GM23338 (cell line): Measurements from ENCODE around the gene SLC35G2. TPM values are rescaled to one million over a fixed set of nuclear protein-coding genes. Genes with fewer than 3 reads are reported as not detected.
A peak's percentile ranks its signal among the peaks of the same experiment; 100 is the strongest.

Source experiments
- ATAC-seq: fragments of 200-7000 bp; cut with Tn5 transposase; 3 replicates; pipeline ENCODE4 v1.9.1; 2020
- DNase-seq: peaks from one replicate; pipeline ENCODE4 v3.0.0-alpha.2; 2015; ENCODE audit warnings: low spot score
- H2AFZ ChIP-seq: fragments of 200-600 bp; sonication (generic); 2 replicates; pipeline ENCODE4 v1.8.0; 2016; ENCODE audit warnings: antibody characterized with exemption, mild to moderate bottlenecking, moderate library complexity
- H3F3A ChIP-seq: fragments of 200-600 bp; sonication (generic); replicated peaks from 2 replicates; pipeline ENCODE4 v1.8.0; 2017; ENCODE audit warnings: antibody characterized with exemption, mixed run types, low read depth
- H3K27ac ChIP-seq: fragments of 200-600 bp; sonication (generic); 2 replicates; pipeline ENCODE4 v1.6.1; 2016; ENCODE audit warnings: low read depth
- H3K27me3 ChIP-seq: fragments of 200-600 bp; sonication (generic); 2 replicates; pipeline ENCODE4 v1.8.0; 2016; ENCODE audit warnings: mild to moderate bottlenecking, mixed run types, moderate library complexity; ENCODE audit not compliant: insufficient read depth
- H3K36me3 ChIP-seq: fragments of 200-600 bp; sonication (generic); 2 replicates; pipeline ENCODE4 v1.8.0; 2016; ENCODE audit warnings: mild to moderate bottlenecking; ENCODE audit not compliant: insufficient read depth
- H3K4me1 ChIP-seq: fragments of 200-600 bp; sonication (generic); 2 replicates; pipeline ENCODE4 v1.8.0; 2016; ENCODE audit warnings: mild to moderate bottlenecking, moderate library complexity; ENCODE audit not compliant: insufficient read depth
- H3K4me2 ChIP-seq: fragments of 200-600 bp; sonication (generic); 2 replicates; pipeline ENCODE4 v1.7.1; 2017; ENCODE audit warnings: mixed run types
- H3K4me3 ChIP-seq: fragments of 200-600 bp; sonication (generic); 2 replicates; pipeline ENCODE4 v1.6.1; 2016; ENCODE audit warnings: mixed run types
- H3K79me2 ChIP-seq: fragments of 200-600 bp; sonication (generic); replicated peaks from 2 replicates; pipeline ENCODE4 v1.8.0; 2017; ENCODE audit warnings: mild to moderate bottlenecking; ENCODE audit not compliant: insufficient read depth
- H3K9me2 ChIP-seq: fragments of 200-600 bp; sonication (generic); 2 replicates; pipeline ENCODE4 v1.8.0; 2017; ENCODE audit not compliant: insufficient read depth
- H4K20me1 ChIP-seq: fragments of 200-600 bp; sonication (generic); replicated peaks from 2 replicates; pipeline ENCODE4 v1.8.0; 2017; ENCODE audit warnings: mild to moderate bottlenecking; ENCODE audit not compliant: insufficient read depth
- H3K27ac Mint-ChIP-seq: 2 replicates; pipeline ENCODE4 v1.8.0; 2020; ENCODE audit warnings: inconsistent platforms, mild to moderate bottlenecking, moderate library complexity, mixed read lengths
- H3K27me3 Mint-ChIP-seq: 3 replicates; pipeline ENCODE4 v1.8.0; 2022; ENCODE audit warnings: low read depth, mild to moderate bottlenecking, moderate library complexity, mixed read lengths, inconsistent platforms; ENCODE audit not compliant: insufficient read depth, poor library complexity
- H3K36me3 Mint-ChIP-seq: 3 replicates; pipeline ENCODE4 v1.8.0; 2021; ENCODE audit warnings: low read depth, mild to moderate bottlenecking, inconsistent platforms, moderate library complexity, mixed read lengths
- H3K4me1 Mint-ChIP-seq: 3 replicates; pipeline ENCODE4 v1.8.0; 2020; ENCODE audit warnings: mild to moderate bottlenecking, inconsistent platforms, mixed read lengths
- H3K4me3 Mint-ChIP-seq: 3 replicates; pipeline ENCODE4 v1.8.0; 2021; ENCODE audit warnings: moderate library complexity, mild to moderate bottlenecking, inconsistent platforms, mixed read lengths
- H3K9me3 Mint-ChIP-seq: 3 replicates; pipeline ENCODE4 v1.8.0; 2020; ENCODE audit warnings: moderate library complexity, mild to moderate bottlenecking, inconsistent platforms, mixed read lengths
- CREB1 ChIP-seq: fragments of 250-450 bp; sonication (Bioruptor Pico); IDR thresholded peaks from 2 replicates; pipeline ENCODE4 v1.5.0; 2020; ENCODE audit warnings: low read depth, mild to moderate bottlenecking, moderate library complexity
- CTCF ChIP-seq, 2 experiments: fragments of 200-600 bp in 1 of 2; sonication (generic) in 1 of 2; conservative IDR thresholded peaks; 2 replicates each; pipeline versions ENCODE4 v1.5.1 to v1.6.1; 2016 to 2017; ENCODE audit warnings: antibody characterized with exemption in 2 of 2, low read depth in 2 of 2, mild to moderate bottlenecking in 2 of 2, moderate library complexity in 1 of 2
- EZH2 ChIP-seq: fragments of 200-600 bp; sonication (generic); IDR thresholded peaks from one replicate; pipeline ENCODE4 v1.8.0; 2017; ENCODE audit warnings: antibody characterized with exemption, mild to moderate bottlenecking, low read depth; ENCODE audit not compliant: unreplicated experiment
- POLR2AphosphoS5 ChIP-seq: IDR thresholded peaks from 2 replicates; pipeline ENCODE4 v1.6.1; 2016; ENCODE audit warnings: antibody characterized with exemption, low read depth
- REST ChIP-seq: IDR thresholded peaks from one replicate; pipeline ENCODE4 v1.6.1; 2018; ENCODE audit warnings: antibody characterized with exemption; ENCODE audit not compliant: unreplicated experiment
- STAT1 ChIP-seq: IDR thresholded peaks from one replicate; pipeline ENCODE4 v1.6.1; 2016; ENCODE audit warnings: antibody characterized with exemption; ENCODE audit not compliant: unreplicated experiment
- ZNF462 ChIP-seq: fragments of 250-450 bp; sonication (Bioruptor Pico); IDR thresholded peaks from 2 replicates; pipeline ENCODE4 v1.5.0; 2020; ENCODE audit warnings: mild to moderate bottlenecking, moderate library complexity
- polyA plus RNA-seq: library from polyadenylated mRNA; unstranded; fragments of >200 nt; fragmentation: Nextera tagmentation; extraction: Ambion mirVana; gene quantifications from 2 replicates; pipeline ENCODE4 v1.2.1, GENCODE V29; 2016
- total RNA-seq: library from RNA; depleted of rRNA; stranded (reverse); fragments of >200 nt; shearing (Covaris generic); gene quantifications from 2 replicates; pipeline ENCODE4 v1.2.3, GENCODE V29; 2014

The SLC35G2 gene
- total and polyA plus RNA-seq, 2 experiments from 2014 or later: 6.8 to 8.8 TPM

GRCh38 chr3:136789976-136790375, 28.9 kb upstream of the SLC35G2 start:
- no peak overlapping the region for H3K4me3 ChIP-seq
- TF ChIP-seq STAT1 (no peak), CREB1 (no peak), EZH2 (no peak), REST (no peak)
- H3K4me2 ChIP-seq: no peak overlapping the region
- Mint-ChIP-seq H3K4me1 (peaks cover 15% of the 10 kb centered on the region; the same call in 2 of the 3 replicates), H3K27ac (no peak overlapping the region), H3K27me3 (peaks cover 3% of the 10 kb centered on the region), H3K36me3 (no peaks in the 10 kb centered on the region), H3K4me3 (no peak overlapping the region), H3K9me3 (no peaks in the 10 kb centered on the region; the same call in 2 of the 3 replicates)
- no peaks in the 10 kb centered on the region for H3K9me2 ChIP-seq
- no peaks in the 10 kb centered on the region for H3F3A ChIP-seq
- no peaks in the 10 kb centered on the region for H3K27me3 ChIP-seq
- H3K79me2 ChIP-seq: no peaks in the 10 kb centered on the region
- H3K36me3 ChIP-seq: no peaks in the 10 kb centered on the region
- no peak for ATAC-seq
- no peak for DNase-seq
- peak overlapping the region; percentile 23; the same call in 1 of the 2 replicates for H2AFZ ChIP-seq
- H4K20me1 ChIP-seq: no peaks in the 10 kb centered on the region
- no peak overlapping the region for H3K27ac ChIP-seq
- peaks cover 17% of the 10 kb centered on the region for H3K4me1 ChIP-seq

- no peak for TF ChIP-seq ZNF462 (CRISPR knock-in tag)
- TF ChIP-seq POLR2AphosphoS5: no peak
- no peak for TF ChIP-seq CTCF (conservative IDR thresholded peaks at IDR 0.05; ENCODE audit: low read depth in 2 of 2)
- Histone ChIP-seq H2AFZ (no peak overlapping the region), H3K4me2 (no peak overlapping the region), H3K27me3 (no peaks in the 10 kb centered on the region), H3K27ac (no peak overlapping the region), H3K4me3 (no peak overlapping the region), H3F3A (no peaks in the 10 kb centered on the region), H4K20me1 (no peaks in the 10 kb centered on the region), H3K79me2 (no peaks in the 10 kb centered on the region), H3K4me1 (peaks cover 17% of the 10 kb centered on the region), H3K36me3 (no peaks in the 10 kb centered on the region), H3K9me2 (no peaks in the 10 kb centered on the region)
- Mint-ChIP-seq H3K27ac (no peak overlapping the region), H3K4me1 (peaks cover 15% of the 10 kb centered on the region; the same call in 2 of the 3 replicates), H3K4me3 (no peak overlapping the region), H3K36me3 (no peaks in the 10 kb centered on the region), H3K27me3 (peaks cover 3% of the 10 kb centered on the region), H3K9me3 (no peaks in the 10 kb centered on the region; the same call in 2 of the 3 replicates)
- ATAC-seq (no peak), DNase-seq (no peak)
Observed at GRCh38 chr3:136790786-136791185, 28.1 kb upstream of the SLC35G2 start.
